ENCODE results near the gene NRAP. TPM values are rescaled to one million over a fixed set of nuclear protein-coding genes. Genes with fewer than 3 reads are reported as not detected.

The NRAP gene
- total RNA-seq, 1 experiment from 2014 or later: not detected

- DNase-seq (ENCODE audit: unreplicated experiment): no peak
- Mint-ChIP-seq H3K4me1 (ENCODE audit: insufficient read depth, unreplicated experiment) (no peaks in the 10 kb centered on the region), H3K4me3 (ENCODE audit: unreplicated experiment) (no peak overlapping the region), H3K27ac (ENCODE audit: low read depth, unreplicated experiment) (no peak overlapping the region), H3K27me3 (ENCODE audit: insufficient read depth, unreplicated experiment) (peaks cover 57% of the 10 kb centered on the region), H3K9me3 (ENCODE audit: unreplicated experiment) (no peaks in the 10 kb centered on the region), H3K36me3 (ENCODE audit: insufficient read depth, unreplicated experiment) (no peaks in the 10 kb centered on the region)
- no peak for TF ChIP-seq CTCF (IDR thresholded peaks at IDR 0.05; ENCODE audit: unreplicated experiment)
- ChIA-PET CTCF (interaction anchor here (0.6 kb wide), 3 partner anchors 21 to 1682 kb away, joined by 3 to 4 read pairs (median 4); no protein-coding TSS in a partner anchor), POLR2A (no interaction called here)
- BruUV-seq (replicated peaks): no TSS peak
- intact Hi-C loops (cut with micrococcal nuclease): no loop called here
These were observed 71.5 kb downstream of the NRAP start for GRCh38 chr10:113592380-113592779.

- peaks cover 39% of the 10 kb centered on the region for H3K27me3 Mint-ChIP-seq (ENCODE audit: insufficient read depth, unreplicated experiment)
- no peaks in the 10 kb centered on the region for H3K4me1 Mint-ChIP-seq (ENCODE audit: insufficient read depth, unreplicated experiment)
- H3K36me3 Mint-ChIP-seq (ENCODE audit: insufficient read depth, unreplicated experiment): no peaks in the 10 kb centered on the region
- H3K27ac Mint-ChIP-seq (ENCODE audit: low read depth, unreplicated experiment): no peak overlapping the region
- no peaks in the 10 kb centered on the region for H3K9me3 Mint-ChIP-seq (ENCODE audit: unreplicated experiment)
- intact Hi-C loops (cut with micrococcal nuclease): no loop called here
- DNase-seq (ENCODE audit: unreplicated experiment): no peak
- ChIA-PET POLR2A (no interaction called here), CTCF (interaction anchor here (0.7 kb wide), 1 partner anchor 38 kb away, joined by 4 read pairs; no protein-coding TSS in a partner anchor)
- BruUV-seq (replicated peaks): no TSS peak
- no peak overlapping the region for H3K4me3 Mint-ChIP-seq (ENCODE audit: unreplicated experiment)
- no peak for TF ChIP-seq CTCF (IDR thresholded peaks at IDR 0.05; ENCODE audit: unreplicated experiment)
These were observed 73.3 kb downstream of the NRAP start for GRCh38 chr10:113590581-113590980.

- Mint-ChIP-seq H3K9me3 (ENCODE audit: unreplicated experiment) (no peaks in the 10 kb centered on the region), H3K27me3 (ENCODE audit: insufficient read depth, unreplicated experiment) (peaks cover 38% of the 10 kb centered on the region), H3K4me3 (ENCODE audit: unreplicated experiment) (no peak overlapping the region), H3K4me1 (ENCODE audit: insufficient read depth, unreplicated experiment) (no peaks in the 10 kb centered on the region), H3K36me3 (ENCODE audit: insufficient read depth, unreplicated experiment) (no peaks in the 10 kb centered on the region), H3K27ac (ENCODE audit: low read depth, unreplicated experiment) (no peak overlapping the region)
- ChIA-PET POLR2A (no interaction called here), CTCF (interaction anchor here (0.9 kb wide), 1 partner anchor 26 kb away, joined by 4 read pairs; no protein-coding TSS in a partner anchor)
- no TSS peak for BruUV-seq (replicated peaks)
- no peak for TF ChIP-seq CTCF (IDR thresholded peaks at IDR 0.05; ENCODE audit: unreplicated experiment)
- intact Hi-C loops (cut with micrococcal nuclease): no loop called here
- DNase-seq (ENCODE audit: unreplicated experiment): no peak
These were observed 74.6 kb downstream of the NRAP start for GRCh38 chr10:113589201-113589770.

GRCh38 chr10:113585949-113586348, 77.9 kb downstream of the NRAP start:
- peak; percentile 5 for DNase-seq (ENCODE audit: unreplicated experiment)
- BruUV-seq (replicated peaks): no TSS peak
- intact Hi-C loops (cut with micrococcal nuclease): no loop called here

More at GRCh38 chr10:113585949-113586348, 77.9 kb downstream of the NRAP start:
- Mint-ChIP-seq H3K4me1 (ENCODE audit: insufficient read depth, unreplicated experiment) (no peaks in the 10 kb centered on the region), H3K9me3 (ENCODE audit: unreplicated experiment) (no peaks in the 10 kb centered on the region), H3K4me3 (ENCODE audit: unreplicated experiment) (no peak overlapping the region), H3K27ac (ENCODE audit: low read depth, unreplicated experiment) (no peak overlapping the region), H3K27me3 (ENCODE audit: insufficient read depth, unreplicated experiment) (peaks cover 41% of the 10 kb centered on the region), H3K36me3 (ENCODE audit: insufficient read depth, unreplicated experiment) (no peaks in the 10 kb centered on the region)
- ChIA-PET POLR2A (no interaction called here), CTCF (no interaction called here)
- TF ChIP-seq CTCF (IDR thresholded peaks at IDR 0.05; ENCODE audit: unreplicated experiment): no peak

All from MCF 10A (cell line).